Activated gamma-delta T cell treated with Interleukin-2 at 50 U/mL for 16 hours (primary cell): ENCODE data around the gene PLCH2.
A peak's percentile ranks its signal among the peaks of the same experiment; 100 is the strongest.

Experiments used
- DNase-seq: peaks from one replicate; pipeline ENCODE4 v3.0.0-alpha.2; 2020

The PLCH2 gene

DNA sequence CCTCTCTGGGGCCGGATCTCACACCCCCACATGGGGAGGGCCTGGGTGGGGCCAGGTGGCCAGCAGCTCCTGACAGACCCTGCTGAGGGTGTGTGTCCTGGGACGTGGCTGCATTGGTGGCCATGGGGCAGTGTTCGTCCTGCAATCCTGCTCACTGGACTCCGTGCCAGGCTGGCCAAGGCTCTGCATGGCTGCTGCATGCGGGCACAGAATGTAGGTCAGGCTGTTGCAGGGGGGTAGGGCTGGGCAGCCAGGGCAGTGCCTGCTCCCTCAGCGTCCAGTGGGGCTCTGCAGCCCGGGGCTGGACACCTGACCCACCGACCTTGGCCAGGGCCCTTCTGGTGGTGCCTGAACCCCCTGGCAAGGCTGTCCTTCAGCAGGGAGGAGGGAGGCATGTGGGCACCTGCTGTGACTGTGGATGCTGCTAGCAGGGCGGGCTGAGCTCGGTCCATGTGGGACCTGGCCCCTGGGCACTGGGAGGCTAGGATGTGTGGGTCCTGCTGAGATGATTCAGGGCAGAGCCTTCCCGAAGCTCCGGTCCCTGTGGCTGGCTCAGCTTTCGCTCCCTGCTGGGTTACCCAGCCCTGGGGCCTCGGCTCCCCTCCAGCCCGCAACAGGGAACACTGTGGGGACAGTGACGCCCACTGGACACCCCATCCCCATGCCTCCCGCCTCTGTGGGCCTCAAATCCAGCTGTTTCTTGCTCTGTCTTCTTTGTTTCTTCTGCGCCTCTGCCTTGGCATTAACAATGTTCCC is 14.9 kb upstream of the PLCH2 start:
- no peak for DNase-seq

DNA sequence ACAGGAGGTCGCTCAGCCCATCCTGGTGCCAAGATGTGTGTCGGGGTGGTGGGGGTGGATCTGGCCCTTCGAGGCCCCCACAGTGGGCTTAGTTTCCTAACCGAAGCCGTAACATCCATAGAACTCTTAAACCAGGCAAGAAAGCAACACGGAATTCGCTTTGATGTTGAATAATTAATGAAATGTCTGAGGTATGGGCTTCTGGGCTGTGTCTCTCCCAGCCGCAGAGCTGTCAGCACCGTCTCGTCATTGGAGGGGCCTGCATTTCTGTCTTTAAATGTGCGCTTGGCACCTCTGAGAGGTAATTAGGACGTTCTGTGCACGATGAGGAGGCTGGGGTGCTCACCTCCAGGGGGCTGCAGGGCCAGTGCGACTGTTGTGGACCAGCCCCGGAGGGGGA is 13.3 kb upstream of the PLCH2 start:
- no peak for DNase-seq

DNA sequence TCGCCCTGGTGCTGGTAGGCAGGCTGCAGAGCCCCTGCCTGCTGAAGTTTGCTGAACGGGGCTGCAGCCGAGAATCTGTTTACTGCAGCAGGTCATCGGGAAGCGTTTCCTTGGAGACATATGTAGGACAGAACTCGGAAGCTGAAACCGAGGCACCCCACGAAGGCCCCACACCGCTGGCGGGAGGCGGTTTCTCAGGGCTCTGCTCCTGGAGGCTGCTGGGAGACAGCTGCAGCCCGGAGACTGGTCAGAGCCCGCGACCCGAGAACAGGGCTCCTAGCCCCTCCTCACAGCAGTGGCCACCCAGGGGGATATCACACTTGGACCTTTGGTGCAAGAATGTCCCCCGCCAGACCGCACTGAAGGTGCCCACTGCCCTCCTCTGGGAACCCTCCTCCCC is 12.7 kb upstream of the PLCH2 start:
- DNase-seq: no peak

DNA sequence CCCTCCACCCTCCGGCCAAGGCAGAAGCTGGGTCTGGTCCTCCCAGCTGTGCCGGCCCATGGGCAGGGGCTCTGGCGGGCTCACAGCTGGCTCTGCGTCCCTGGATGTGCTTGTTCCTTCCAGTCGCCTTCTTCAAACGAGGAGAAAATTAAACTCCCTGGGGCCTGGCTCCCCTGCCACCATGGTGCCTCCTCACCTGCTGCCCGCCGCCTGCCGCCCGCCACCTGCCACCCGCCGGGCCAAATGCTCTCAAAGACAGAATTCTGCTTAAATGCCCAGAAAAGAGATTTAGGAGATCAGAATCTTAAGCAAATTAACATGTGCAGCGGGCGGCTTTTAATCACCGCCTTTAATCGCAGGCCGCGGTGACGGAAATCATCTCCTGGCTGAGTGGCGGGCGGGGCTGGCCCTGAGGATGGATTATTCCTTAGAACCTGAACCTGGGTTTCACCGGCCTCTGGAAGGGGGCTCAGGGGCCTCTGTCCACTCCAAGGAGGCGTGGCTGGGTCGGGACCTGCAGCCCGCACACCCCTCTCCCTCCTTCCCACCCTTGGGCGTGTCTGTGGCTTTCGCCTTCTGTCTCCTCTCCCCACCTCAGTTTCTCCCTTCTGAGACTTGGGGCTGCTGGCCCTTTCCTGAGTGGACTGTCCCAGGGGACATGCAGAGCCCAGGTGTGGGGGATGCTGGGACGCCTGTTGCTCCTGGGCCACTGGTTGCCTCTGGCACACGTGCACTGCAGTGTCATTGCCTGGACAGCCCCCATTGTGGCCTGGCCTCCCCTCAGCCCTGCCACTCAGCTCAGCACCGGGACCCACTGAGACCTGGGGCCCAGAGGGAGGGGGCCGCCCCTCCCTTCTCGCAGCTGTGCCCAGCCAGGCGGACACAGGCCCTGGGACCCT is 10.5 kb upstream of the PLCH2 start:
- no peak for DNase-seq

DNA sequence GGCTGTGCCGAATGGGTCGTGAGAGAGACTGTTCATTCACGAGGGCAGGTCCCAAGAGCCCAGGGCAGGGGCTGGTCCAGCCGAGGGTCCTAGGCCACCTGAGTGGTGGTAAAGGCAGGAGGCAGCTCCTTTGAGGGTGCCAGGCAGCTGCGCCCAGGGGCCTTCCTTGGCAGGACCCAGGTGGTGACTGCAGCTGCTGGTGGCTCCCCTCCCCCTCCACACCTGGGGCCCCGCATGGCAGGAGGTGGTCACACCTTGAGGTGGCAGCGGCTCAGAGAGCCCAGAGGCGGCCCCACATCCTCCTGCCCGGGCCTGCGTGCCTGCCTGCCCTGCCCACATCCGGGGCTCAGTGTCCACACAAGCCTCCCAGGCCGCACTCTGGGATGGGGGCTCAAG is 9.8 kb upstream of the PLCH2 start:
- no peak for DNase-seq

DNA sequence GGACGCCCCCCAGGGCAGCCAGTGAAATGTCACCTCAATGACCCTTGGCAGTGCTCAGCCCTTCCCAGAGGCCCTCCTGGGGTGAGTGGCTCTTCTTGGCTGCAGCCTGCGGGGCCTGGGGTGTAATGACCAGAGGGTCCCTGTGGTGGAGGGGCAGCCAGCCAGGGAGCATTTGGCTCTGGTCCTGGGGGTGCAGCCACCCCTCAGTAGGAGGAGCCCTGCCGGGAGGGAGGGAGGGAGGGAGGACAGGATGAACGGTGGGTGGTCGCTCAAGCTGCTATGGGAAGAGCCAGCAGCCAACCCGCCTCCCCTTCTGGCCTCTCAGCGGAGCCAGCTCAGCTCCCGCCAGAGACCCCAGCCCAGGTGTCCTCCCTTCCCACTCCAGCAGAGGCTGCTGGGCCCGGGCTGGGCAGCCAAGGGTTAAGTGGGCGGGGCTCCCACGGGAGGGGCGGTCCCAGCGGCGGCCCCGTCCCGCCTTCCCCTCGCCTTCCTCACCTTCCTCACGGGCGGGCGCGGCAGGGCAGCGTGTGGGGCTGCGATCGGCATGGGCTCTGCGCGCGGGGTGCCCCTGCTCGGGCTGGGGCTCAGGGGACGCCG is 9.0 kb upstream of the PLCH2 start:
- DNase-seq: no peak

DNA sequence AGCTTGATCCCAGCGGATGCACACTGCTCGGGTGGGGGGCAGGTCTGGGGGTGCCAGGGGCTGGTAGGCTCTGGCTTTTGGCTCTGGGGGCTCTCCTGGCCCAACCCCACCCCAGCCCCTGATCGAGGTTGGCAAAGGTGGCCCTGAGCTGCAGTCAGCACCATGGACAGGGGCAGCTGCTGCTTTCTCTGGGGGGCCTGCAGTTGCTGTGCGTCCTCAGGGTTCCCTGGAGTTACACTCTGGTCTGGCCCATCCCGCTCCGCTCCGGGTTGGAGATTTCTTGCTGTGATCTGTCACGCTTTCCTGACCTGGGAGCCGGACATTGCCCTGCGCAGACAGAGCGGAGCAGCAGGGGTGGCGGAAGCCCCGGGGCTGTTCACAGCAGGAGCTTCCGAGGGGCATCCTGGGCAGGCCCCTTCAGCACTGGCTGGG is 8.0 kb upstream of the PLCH2 start:
- peak; percentile 48 for DNase-seq

DNA sequence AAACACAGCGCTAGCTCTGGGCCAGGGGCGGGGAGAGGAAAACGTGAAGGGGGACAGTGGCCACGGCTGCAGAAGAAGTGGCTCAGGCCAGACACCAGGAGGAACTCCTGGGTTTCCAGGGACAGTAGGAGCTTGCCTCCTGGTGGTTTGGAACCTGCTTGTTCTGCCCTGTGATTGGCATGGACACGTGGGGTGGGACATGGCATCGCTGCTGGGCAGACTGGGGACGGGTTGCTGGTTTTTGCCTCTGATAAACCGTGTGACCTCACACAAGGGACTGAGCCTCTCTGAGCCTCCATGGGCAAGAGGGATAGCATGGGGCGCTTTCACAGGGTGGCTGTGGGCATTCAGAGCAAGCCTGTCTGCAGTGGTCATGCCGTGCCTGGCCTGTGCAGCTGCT is 7.5 kb upstream of the PLCH2 start:
- DNase-seq: no peak

DNA sequence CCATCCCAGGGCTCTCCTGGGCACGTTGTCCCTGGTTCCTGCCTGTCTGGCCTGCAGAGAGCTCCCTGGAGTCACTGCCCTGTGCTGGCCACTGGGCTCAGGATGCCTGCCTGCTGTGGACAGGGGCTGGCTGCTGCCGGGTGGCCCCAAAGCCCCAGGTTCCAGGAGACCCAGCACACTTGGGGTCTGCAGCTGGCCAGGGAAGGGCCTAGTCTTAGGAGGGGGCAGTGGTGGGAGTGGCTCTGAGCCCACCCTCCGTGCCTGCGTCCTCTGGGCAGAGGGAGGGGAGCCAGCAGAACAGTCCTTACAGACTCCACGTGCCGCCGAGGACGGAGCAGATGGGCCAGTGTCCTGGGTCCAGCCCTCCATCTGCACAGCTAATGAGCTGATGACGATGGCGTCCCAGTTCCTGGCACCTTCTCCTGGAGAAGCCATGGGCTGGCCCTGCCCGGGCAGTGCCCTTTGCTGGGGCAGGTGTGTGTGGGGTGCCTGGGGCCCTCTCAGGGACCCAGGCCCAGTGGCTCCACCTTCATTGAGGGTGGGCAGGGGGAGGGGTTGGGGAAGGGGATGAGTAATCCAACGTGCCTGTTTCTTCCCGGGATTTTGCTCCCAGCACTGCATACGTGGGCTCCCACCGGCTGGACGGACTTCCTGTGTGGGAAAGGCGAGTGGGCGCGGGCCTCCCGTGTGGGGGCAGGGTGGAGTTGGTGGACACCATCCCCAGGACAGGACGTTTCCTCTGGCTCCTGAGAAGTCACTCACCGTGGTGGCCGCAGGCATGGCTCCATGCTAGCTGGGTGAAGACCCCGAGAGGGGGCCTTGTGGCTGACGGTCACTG is 6.8 kb upstream of the PLCH2 start:
- DNase-seq: no peak

DNA sequence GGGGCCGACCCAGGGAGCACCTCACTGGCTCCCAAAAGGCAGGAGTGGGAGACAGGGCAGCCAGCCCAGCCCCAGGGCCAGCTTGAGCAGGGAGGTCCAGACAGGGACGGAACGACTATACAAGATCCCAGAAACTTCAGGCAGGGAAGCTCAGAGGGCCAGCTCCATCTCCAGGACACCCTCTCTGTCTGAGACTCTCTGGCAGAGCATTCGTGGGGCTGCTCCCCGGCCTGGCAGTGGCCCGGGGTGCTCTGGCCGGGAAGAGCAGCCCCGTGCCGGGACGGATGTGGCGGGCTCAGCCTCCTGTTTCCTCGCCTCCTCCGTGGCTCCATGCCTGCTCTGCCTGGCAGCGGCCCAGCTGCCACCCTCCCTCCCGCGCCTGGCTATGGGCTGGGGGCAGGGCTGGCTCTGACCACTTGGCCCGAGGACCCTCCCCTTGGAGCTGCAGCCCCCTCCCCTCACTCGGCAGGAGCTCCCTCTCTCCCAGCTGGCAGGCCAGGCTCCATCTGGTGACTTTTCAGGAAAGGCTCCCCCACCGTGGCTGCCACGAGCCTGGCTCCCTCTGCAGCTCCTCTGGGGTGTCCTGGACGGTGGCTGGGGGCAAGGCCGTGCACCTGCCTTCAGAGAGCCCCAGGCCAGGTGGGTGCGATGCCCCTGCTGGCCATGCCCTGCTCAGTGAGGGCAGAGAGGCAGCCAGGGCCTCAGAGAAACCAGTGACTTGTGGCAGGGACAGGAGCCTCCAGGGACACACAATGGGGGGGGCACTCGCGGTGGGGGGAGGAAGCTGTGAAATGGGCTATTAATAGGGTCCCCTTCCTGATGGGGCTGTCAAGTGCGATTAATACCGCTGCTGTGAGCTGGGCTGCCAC is 5.6 kb upstream of the PLCH2 start:
- DNase-seq: no peak

DNA sequence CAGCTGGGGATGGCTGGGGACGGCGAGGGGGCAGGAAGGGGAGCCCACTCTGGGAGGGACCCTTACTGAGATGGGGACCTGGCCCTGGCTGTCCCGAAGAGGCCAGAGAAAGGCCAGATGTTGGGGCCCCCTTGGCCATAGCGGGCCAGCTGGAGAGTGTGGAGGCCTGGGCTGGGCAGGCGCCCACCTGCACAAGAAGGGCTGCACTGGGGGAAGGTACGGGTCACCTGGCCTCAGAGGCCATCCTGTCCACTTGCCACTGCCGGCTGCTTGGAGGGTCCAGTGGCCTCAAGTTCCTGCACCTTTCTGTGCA is 5.0 kb upstream of the PLCH2 start:
- no peak for DNase-seq

DNA sequence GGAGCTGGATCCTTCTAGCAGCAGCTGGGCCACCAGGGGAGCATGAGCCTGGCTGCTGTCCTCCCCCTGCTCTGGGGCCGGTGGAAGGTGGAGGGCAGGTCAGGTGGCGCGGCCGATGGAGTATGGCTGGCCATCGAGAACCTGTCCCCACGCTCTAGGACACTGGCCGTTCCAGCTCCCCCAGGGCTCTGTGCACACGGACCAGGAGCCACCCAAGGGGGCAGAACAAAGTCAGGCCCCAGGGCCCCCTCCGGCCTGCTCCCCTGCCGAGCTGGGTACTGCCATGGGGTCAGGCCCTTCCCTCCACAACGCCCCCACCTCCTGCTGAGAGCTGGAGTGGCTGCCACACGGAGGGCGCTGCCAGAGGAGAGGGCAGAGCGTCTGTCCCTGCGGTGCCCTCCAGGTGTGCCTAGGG is 4.5 kb upstream of the PLCH2 start:
- DNase-seq: no peak

DNA sequence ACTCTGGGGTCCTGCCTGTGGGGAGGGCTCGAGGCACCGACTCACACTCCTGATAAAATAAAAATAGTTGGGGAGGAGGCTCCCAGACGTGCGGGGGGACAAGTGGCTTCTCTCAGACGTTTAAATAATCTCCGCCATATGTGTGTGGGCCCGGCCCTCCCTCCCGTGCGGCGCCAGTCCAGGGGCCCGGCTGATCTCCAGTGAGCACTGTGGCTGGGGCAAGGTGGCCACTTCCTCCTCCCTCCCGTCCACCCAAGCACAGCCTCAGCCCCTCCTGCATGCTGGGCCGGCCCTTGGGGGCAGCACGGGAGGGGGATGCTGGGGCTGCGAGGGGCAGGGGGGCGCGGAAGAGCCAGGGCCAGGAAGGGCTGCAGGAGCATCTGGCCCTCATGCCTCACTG is 4.0 kb upstream of the PLCH2 start:
- no peak for DNase-seq

DNA sequence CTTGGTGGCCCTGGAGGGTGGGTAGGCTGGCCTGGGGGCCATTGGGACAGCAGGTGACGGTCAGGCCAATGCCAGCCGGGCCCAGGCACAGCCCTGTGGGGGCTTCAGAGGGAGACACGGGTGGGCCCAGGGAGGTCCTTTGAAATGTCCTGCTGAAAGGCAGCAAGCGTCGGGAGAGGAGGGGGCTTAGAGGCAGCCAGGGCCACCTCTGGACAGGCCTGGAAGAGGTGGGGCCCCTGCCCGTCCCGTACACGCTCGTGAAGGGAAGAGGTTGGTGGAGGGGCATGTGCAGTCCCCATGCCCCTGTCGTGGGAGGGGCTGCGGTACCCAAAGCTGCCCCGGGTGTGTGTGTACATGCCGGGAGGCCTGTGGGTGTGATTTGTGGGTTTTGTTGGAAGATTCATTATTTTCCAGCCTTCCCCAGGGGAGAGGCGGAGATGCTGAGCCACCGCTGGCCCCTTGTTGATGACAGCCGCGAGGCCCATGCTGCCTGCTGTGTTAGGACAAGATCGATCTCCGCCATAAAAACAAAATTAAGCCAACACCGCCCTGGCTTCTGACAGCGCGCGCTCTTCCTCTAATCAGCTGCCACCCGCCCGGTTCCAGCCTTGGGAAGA is 3.4 kb upstream of the PLCH2 start:
- no peak for DNase-seq

DNA sequence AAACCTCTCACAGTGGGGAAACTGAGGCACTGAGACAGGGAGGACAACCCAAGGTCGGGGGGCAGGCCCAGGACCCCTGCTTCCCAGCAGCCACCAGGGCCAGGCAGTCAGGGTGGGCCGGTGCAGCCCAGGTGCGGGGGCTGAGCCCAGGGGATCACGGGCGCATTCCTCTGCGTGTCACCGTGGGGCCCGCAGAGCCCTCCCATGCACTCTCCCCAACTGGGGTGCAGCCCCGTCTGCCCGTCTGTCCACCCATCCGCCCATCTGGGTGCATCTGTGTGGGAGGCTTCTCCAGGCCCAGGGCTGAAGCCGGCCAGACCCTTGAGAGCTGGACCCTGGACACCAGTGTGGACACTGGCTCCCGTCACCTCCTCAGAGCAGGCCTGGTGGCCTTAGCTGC is 2.9 kb upstream of the PLCH2 start:
- no peak for DNase-seq

DNA sequence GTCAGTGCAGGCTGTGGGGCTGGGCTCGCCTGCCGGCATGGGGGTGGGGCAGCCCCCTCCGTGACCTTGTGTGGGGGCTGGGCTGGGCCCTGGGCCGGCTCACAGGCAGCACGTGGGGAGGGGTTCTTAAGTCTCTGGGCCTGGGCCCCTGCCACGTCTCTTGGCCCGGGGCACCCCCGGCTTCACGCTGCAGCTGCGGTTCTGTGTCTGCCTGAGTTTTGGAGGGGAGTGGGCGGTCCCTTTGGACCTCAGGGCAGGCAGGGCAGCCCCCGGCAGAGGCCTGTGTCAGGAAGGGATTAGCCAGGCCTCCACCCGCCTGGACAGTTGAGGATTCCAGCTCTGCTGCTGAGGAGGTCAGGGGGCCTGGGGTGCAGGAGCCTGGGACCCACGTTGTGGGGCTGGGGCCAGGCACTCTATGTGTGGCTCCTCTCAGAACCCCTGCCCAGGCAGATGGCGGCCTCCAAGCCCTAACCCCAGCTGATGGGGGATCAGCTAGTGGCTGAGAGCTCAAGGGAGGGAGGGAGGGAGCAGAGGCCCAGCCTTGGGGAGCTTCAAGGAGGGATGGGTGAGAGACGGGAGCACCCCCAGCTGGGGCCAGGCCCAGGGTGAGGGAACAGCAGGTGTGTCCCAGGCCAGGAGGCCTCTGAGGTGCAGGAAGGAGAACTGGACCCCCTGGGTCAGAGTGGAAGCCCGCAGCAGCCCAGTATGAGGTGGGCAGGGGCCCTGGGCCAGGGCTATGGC is 1.8 kb upstream of the PLCH2 start:
- no peak for DNase-seq

DNA sequence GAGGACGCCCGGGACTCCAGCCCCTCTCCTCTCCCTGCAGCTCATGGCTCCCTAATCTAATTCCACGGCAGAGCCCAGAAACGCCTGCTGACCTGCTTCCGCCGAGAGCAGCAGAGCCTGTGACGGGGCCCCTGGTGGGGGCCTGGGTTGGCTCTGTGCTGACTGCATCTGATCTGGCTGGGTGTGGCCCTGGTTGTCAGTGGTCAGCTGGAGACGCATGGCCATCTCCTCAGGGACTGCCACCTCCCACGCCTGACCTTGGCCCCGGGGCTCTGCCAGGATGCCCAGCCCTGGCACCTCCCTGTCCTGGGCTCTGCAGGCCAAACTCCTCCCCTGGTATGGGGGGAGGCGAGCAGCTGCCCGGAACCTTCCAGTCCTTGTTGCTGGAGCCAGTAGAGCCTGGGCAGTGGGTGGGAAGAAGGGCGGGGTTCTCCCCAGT is 1.1 kb upstream of the PLCH2 start:
- DNase-seq: no peak

DNA sequence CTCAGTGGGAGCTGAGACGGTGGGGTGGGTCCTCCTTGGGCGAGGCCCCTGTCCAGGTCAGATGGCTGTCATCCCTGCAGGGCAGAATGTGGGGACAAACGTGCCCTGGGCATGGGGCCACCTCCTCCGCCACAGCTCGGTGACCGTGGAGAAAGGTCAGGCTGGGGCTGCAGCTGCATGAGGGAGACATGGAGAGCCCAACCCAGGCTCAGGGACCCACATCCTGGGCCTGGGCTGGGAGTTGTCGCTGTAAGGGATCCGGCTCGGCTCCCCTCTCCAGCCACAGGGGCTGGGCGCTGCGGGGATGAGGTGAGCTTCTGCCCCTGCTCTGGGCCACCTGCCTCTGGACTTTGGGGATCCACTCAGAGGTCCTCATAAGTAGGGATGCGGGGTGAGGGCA is 518 bp upstream of the PLCH2 start:
- DNase-seq: no peak

DNA sequence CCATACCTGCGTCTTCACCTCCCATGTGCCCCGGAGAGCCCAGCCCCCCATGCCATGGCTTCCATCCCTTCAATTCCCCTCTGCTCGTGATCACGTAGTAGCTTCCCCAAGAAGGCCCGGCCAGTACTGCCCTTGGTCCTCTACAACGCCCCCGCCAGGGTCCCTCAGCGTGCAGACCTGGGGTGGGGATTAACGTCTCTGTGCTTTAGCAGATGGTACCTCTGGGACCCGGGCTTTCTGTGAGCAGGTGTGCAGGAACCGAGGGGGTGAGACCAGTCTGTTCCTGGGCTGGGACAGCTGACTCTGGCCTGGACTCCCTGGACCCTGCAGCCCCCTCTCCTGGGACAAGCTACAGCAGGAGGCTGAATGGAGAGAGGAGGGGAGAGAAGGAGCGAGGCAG is 1.2 kb downstream of the PLCH2 start:
- no peak for DNase-seq

DNA sequence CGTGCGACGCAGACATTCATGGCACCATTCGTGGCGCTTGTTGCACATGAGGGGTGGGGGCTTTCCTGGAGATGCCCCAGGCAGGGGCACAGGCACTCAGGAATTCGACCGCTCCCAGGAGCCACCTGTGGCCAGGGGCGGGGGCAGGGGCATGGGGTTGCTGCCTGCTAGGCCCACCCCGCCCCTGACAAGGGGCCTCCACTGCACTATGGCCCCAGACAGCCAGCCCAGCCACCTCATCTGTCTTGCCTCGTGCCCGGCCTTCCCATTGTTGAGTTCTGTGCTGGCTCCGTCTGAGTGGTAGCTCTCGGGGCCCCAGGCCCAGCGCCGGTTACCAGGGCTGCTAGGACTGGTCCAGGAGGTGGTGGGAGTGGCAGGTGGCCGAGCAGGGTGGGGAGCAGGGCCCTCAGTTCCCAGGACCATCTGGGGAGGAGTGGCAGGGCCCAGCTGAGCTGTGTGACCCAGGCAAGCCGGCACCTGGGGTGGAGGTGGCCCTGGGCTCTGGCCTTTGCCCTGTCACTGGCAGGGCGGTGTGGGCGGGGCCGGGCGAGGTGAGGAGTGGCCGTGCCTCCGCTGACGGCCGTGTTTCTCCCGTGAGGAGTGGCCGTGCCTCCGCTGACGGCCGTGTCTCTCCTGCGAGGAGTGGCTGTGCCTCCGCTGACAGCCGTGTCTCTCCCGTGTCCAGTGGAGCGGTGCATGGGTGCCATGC is 1.9 kb downstream of the PLCH2 start:
- DNase-seq: no peak
